ENCODE results near the gene SLC29A4.

DNA sequence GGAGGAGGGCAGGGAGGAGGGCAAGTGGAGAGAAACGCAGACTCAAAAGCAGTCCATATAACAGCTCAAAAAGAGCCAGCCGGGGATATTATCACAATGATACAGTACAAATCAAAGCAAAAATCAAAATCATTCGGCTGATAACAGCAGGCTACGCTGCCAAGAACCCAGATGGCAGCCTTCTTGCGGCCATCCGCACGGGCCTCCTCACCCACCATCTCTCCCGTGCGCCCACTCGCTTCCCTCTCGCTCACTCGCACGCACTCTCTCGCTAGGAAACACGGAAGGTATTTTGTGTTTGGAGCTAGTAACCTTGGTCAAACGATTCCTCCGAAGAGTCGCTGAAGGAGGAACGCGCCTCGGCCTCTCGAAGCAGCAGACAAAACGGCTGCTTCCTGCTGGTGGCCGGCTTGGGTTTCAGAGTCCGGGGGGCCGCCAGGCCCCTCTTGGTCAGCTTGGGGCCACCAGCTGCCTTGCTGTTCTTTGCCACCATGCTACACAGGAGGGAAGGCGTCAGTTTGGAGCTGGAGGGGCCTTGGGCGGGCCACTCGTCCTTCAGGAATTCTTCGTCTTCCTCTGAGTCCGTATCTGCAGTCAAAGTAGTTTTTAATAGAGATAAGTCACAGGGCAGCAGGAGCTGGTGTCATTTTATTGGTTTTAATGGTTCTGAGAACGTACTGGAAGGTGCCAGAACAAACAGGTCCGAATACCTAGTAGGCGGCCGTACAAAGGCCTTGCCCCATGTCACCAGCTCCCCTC is 68.9 kb downstream of the SLC29A4 start:
- TF ChIP-seq, protein P1, sequence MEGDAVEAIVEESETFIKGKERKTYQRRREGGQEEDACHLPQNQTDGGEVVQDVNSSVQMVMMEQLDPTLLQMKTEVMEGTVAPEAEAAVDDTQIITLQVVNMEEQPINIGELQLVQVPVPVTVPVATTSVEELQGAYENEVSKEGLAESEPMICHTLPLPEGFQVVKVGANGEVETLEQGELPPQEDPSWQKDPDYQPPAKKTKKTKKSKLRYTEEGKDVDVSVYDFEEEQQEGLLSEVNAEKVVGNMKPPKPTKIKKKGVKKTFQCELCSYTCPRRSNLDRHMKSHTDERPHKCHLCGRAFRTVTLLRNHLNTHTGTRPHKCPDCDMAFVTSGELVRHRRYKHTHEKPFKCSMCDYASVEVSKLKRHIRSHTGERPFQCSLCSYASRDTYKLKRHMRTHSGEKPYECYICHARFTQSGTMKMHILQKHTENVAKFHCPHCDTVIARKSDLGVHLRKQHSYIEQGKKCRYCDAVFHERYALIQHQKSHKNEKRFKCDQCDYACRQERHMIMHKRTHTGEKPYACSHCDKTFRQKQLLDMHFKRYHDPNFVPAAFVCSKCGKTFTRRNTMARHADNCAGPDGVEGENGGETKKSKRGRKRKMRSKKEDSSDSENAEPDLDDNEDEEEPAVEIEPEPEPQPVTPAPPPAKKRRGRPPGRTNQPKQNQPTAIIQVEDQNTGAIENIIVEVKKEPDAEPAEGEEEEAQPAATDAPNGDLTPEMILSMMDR (IDR thresholded peaks at IDR 0.05; ENCODE audit: insufficient read depth, low read length, poor library complexity, severe bottlenecking) = no peak
- no peak for TF ChIP-seq EZH2phosphoT487 (conservative IDR thresholded peaks at IDR 0.05; ENCODE audit: low read length)

All from SU-DHL-6 (cell line).